A549 (cell line): ENCODE data around the gene SCYL1. TPM values are rescaled to one million over a fixed set of nuclear protein-coding genes. Genes with fewer than 3 reads are reported as not detected.
A peak's percentile ranks its signal among the peaks of the same experiment; 100 is the strongest.

ENCODE experiments used
- ATAC-seq, 2 experiments: fragments of 200-7000 bp in 1 of 2; fragments of >200 bp in 1 of 2; cut with Nextera tagmentation in 1 of 2; cut with Tn5 transposase in 1 of 2; 3 replicates each; pipeline versions ENCODE4 v1.8.0 to v1.9.1; 2018 to 2020; ENCODE audit warnings: mild to moderate bottlenecking in 1 of 2, moderate library complexity in 1 of 2
- CTCF ChIA-PET: fragments of 300-600 bp; sonication (Branson Sonifier 250); formaldehyde crosslinking; extraction: SDS; loops from one replicate; lab custom pipeline; 2021; ENCODE audit warnings: antibody characterized with exemption, inconsistent platforms; lab: Yijun Ruan, JAX
- POLR2A ChIA-PET: fragments of 350-600 bp; formaldehyde crosslinking; extraction: SDS; loops from one replicate; lab custom pipeline; 2021; ENCODE audit warnings: antibody characterized with exemption, inconsistent platforms; lab: Yijun Ruan, JAX
- DNase-seq, 2 experiments: peaks; one replicate each; pipeline versions ENCODE4 v3.0.0 to v3.0.0-alpha.2; 2011 to 2016; ENCODE audit warnings: low read depth in 1 of 2, low spot score in 1 of 2
- FAIRE-seq: peaks from 2 replicates; lab custom pipeline; 2011; peaks lifted over from hg19 to GRCh38; lab: Jason Lieb, UNC
- H3K27ac ChIP-seq, 2 experiments: fragments of >200 bp; sonication (Bioruptor Twin); formaldehyde crosslinking; 3 replicates each; pipeline ENCODE4 v1.5.1; 2016 to 2017
- H3K4me1 ChIP-seq: fragments of >200 bp; sonication (Bioruptor Twin); formaldehyde crosslinking; 3 replicates; pipeline ENCODE4 v1.6.1; 2016
- H3K4me2 ChIP-seq: fragments of >200 bp; sonication (Bioruptor Twin); formaldehyde crosslinking; 3 replicates; pipeline ENCODE4 v1.6.1; 2016
- H3K4me3 ChIP-seq: fragments of >200 bp; sonication (Bioruptor Twin); formaldehyde crosslinking; 3 replicates; pipeline ENCODE4 v1.5.1; 2016
- H3K9me3 ChIP-seq: fragments of >200 bp; sonication (Bioruptor Twin); formaldehyde crosslinking; 3 replicates; pipeline ENCODE4 v1.6.1; 2016
- GATA3 ChIP-seq: IDR thresholded peaks from 2 replicates; pipeline ENCODE4 v1.6.1; 2012; ENCODE audit warnings: borderline replicate concordance
- JUN ChIP-seq, 2 experiments: fragments of >200 bp; sonication (Bioruptor Twin); formaldehyde crosslinking; IDR thresholded peaks; 2 replicates in 1 of 2; 3 replicates in 1 of 2; pipeline ENCODE4 v1.6.1; 2016 to 2017
- MAX ChIP-seq: IDR thresholded peaks from 2 replicates; pipeline ENCODE4 v1.6.1; 2012
- PHF8 ChIP-seq: fragments of 200-600 bp; sonication (generic); IDR thresholded peaks from 2 replicates; pipeline ENCODE4 v1.6.1; 2016; ENCODE audit warnings: low read depth, mild to moderate bottlenecking, antibody characterized with exemption, moderate library complexity, borderline replicate concordance
- POLR2A ChIP-seq: IDR thresholded peaks from 2 replicates; pipeline ENCODE4 v1.6.1; 2012; ENCODE audit warnings: mild to moderate bottlenecking, low read length
- REST ChIP-seq: fragments of 200-600 bp; sonication (generic); IDR thresholded peaks from 2 replicates; pipeline ENCODE4 v1.6.1; 2016; ENCODE audit warnings: antibody characterized with exemption, mild to moderate bottlenecking, moderate library complexity
- SMC3 ChIP-seq: fragments of >200 bp; sonication (Bioruptor Twin); formaldehyde crosslinking; IDR thresholded peaks from 3 replicates; pipeline ENCODE4 v1.6.1; 2018; ENCODE audit warnings: inconsistent platforms
- ZSCAN20 ChIP-seq: fragments of 250-450 bp; sonication (Bioruptor Pico); IDR thresholded peaks from 2 replicates; pipeline ENCODE4 v1.8.0; 2022; ENCODE audit warnings: mild to moderate bottlenecking, moderate library complexity
- WGBS: methylation state at CpG from one replicate; pipeline ENCODE4 v1.1.6; 2017; ENCODE audit errors: missing lambda C conversion rate; 5-methylcytosine and 5-hydroxymethylcytosine counted together
- polyA plus RNA-seq, 4 experiments: library from polyadenylated mRNA; depleted of rRNA in 3 of 4; stranded (reverse); fragments of >200 nt; fragmentation: RNase III in 1 of 4; extraction: RNeasy Plus Mini Kit Qiagen cat#74134 plus additional on column Dnase treatment in 1 of 4; gene quantifications; 2 replicates in 3 of 4; 3 replicates in 1 of 4; pipeline ENCODE4 v1.2.3, GENCODE V29; 2011 to 2017

Gene SCYL1
- polyA plus RNA-seq, 2 of the 4 experiments (the other 2 are of a cell fraction): 30.8 to 46.8 TPM

GRCh38 chr11:65557280-65558001 lies 32.6 kb downstream of the SCYL1 start:
- CTCF ChIA-PET: interaction anchor here (0.8 to 8.0 kb wide), 9 partner anchors 9 to 58 kb away, joined by 3 to 148 read pairs (median 5); partner anchors contain the start of genes FAM89B, PCNX3 and ZNRD2
- FAIRE-seq (no peak), ATAC-seq (no peak), DNase-seq (peak in 1 of 2 experiments; percentile 48)
- H3K27ac ChIP-seq: peak overlapping the region; percentile 94 to 99
- 10% methylated on average over 3 of the region's 47 CpGs for WGBS
- peak overlapping the region; percentile 62 for H3K4me3 ChIP-seq
- TF ChIP-seq MAX: peak; percentile 34
- TF ChIP-seq REST: no peak
- H3K4me2 ChIP-seq: peak overlapping the region; percentile 98
- peaks cover 84% of the 10 kb centered on the region for H3K4me1 ChIP-seq
- no peaks in the 10 kb centered on the region for H3K9me3 ChIP-seq
- POLR2A ChIA-PET: no interaction called here

DNA sequence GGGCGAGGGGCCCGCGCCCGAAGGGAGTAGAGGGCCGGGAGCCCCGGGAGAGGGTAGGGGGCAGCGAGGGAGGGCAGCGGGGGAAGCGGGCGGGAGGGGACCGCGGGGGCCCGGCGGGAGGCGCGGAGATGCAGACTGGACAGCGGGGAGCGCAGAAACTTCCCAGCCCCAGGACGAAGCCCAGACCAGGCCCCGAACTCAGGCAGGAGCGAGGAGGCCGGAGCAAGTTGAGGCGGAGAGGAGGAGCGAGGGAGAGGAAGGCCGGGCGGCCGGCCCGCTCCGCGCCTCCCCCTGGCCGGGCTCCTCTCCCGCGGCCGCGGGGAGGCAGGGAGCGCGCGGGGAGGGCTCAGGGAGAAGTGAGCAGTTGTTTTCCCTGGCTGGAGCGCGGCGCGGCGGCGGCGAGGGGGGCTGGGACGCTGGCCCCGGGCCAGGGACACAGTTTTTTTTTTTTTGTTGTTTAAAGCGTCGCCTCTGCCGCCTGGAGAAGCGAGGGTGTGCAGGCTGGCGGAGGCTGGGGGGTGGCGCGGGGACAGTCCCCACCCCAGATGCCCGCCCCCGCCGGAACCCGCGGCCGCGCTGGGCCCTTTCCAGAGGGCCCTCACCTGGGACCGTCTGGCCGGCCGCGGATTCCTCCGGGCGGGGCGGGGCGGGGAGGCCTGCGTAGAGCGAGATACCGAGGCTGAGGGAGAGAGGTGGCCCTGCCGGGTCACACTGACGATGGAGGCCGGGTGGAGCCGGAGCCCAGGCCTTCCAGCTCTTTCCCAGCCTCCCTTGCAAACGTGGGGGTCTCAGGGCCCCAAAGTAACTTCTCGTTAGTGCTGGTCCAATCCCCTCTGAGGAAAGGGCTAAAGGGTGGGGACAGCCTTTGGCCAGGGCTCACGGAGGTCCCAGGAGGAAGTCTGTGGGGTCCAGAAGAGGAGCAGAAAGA lies 33.4 kb downstream of the SCYL1 start, which contains the start of gene LTBP3:
Gene LTBP3, minus strand, starts transcription at position 358 of the 928 bp plus-strand sequence. CDS start 400 bp downstream, outside the sequence.
- Histone ChIP-seq H3K27ac (peak within 1 kb of the TSS; percentile 94 to 99), H3K4me1 (peaks cover 75% of the 10 kb centered on the region), H3K4me2 (peak within 1 kb of the TSS; percentile 98), H3K9me3 (no peaks in the 10 kb centered on the region), H3K4me3 (peak within 1 kb of the TSS; percentile 62)
- ChIA-PET POLR2A (interaction anchor here (4.1 kb wide), 1 partner anchor 13 kb away, joined by 51 read pairs; the partner anchor contains the start of genes FAM89B and ZNRD2), CTCF (interaction anchor here (1.2 to 16.3 kb wide), 5 partner anchors 10 to 16 kb away, joined by 3 to 393 read pairs (median 96); partner anchors contain the start of genes FAM89B and ZNRD2)
- FAIRE-seq: no peak
- TF ChIP-seq REST: no peak
- no peak for TF ChIP-seq ZSCAN20 (CRISPR knock-in tag)
- TF ChIP-seq PHF8: peak; percentile 27; the same call in 1 of the 2 replicates
- 0 out of 2 replicates have a peak, but pooled peaks have one; percentile 18 for TF ChIP-seq POLR2A
- peak; percentile 51; the same call in 1 of the 2 replicates for TF ChIP-seq MAX
- peak; percentile 36 to 58; a peak in 1 of 5 replicates for TF ChIP-seq JUN (IDR thresholded peaks at IDR 0.05)
- 0 out of 3 replicates have a peak, but pooled peaks have one; percentile 9 for TF ChIP-seq SMC3
- no peak for TF ChIP-seq GATA3
- 2% methylated on average over 34 of the region's 79 CpGs for WGBS
- peak; percentile 9 to 30; a peak in 5 of 6 replicates for ATAC-seq
- DNase-seq: peak; percentile 59 to 64
